Smooth muscle cell of the pulmonary artery (primary cell): Measurements from ENCODE around the gene IGHMBP2. TPM values are rescaled to one million over a fixed set of nuclear protein-coding genes. Genes with fewer than 3 reads are reported as not detected.

ENCODE experiments used
- total RNA-seq: library from RNA; depleted of rRNA; stranded (reverse); fragments of >200 nt; gene quantifications from 2 replicates; pipeline ENCODE4 v1.2.3, GENCODE V29; 2014

Gene IGHMBP2
- total RNA-seq = 12.1 and 14.4 TPM in 2 replicates

GRCh38 chr11:68903288-68904247 lies at the start of gene IGHMBP2, which contains the start of gene MRPL21:
IGHMBP2 (plus strand) TSS chr11:68903891; CDS start chr11:68903953, 62 bp downstream.
MRPL21 (minus strand) TSS chr11:68903832; CDS start chr11:68903810, 22 bp downstream.

GRCh38 chr11:68980776-68981065 lies 77.0 kb downstream of the IGHMBP2 start, which contains the start of gene MRGPRD:
MRGPRD (minus strand) TSS chr11:68980986; CDS start chr11:68980986, 0 bp downstream.

Other genes with a start within 250 kb of the IGHMBP2 start
- 0.13 and 0.56 TPM in 2 replicates for gene GAL, start 219.3 kb upstream of the IGHMBP2 start, total RNA-seq
- 0.10 and 0.26 TPM in 2 replicates for gene TESMIN, start 152.4 kb upstream of the IGHMBP2 start, total RNA-seq
- 53.2 and 65.2 TPM in 2 replicates for gene CPT1A, start 62.0 kb upstream of the IGHMBP2 start, total RNA-seq
- 24.5 and 38.3 TPM in 2 replicates for gene MRPL21, start 59 bp upstream of the IGHMBP2 start, total RNA-seq
- gene MRGPRD, start 77.1 kb downstream of the IGHMBP2 start, total RNA-seq = 0.13 TPM in 1 of 2 replicates, not detected in the other
- 20.2 and 65.7 TPM in 2 replicates for gene MRGPRF, start 109.4 kb downstream of the IGHMBP2 start, total RNA-seq
- 10.9 and 12.8 TPM in 2 replicates for gene TPCN2, start 145.0 kb downstream of the IGHMBP2 start, total RNA-seq